Transverse colon (tissue), 3 donors: Measurements from ENCODE around the gene HERC4.

Experiments
- EP300 ChIP-seq: sonication (generic); formaldehyde crosslinking; IDR thresholded peaks from one replicate; pipeline ENCODE4 v1.6.1; 2017; ENCODE audit warnings: antibody characterized with exemption, low read depth
- POLR2A ChIP-seq: fragments of 450-650 bp; IDR thresholded peaks from one replicate; pipeline ENCODE4 v1.6.1; 2016; ENCODE audit warnings: antibody characterized with exemption, mild to moderate bottlenecking, moderate library complexity
- TF ChIP-seq, protein P1 (sequence below), 5 experiments: fragments of 200-600 bp in 3 of 5; fragments of 450-650 bp in 2 of 5; sonication (generic) in 3 of 5; IDR thresholded peaks; 1 replicate in 2 of 5; 2 replicates in 3 of 5; pipeline ENCODE4 v1.5.1; 2016 to 2017; ENCODE audit warnings: antibody characterized with exemption in 5 of 5, inconsistent platforms in 3 of 5, mild to moderate bottlenecking in 2 of 5, moderate library complexity in 1 of 5

GRCh38 chr10:67955614-67956013 is 119.5 kb downstream of the HERC4 start:
- TF ChIP-seq, protein P1, sequence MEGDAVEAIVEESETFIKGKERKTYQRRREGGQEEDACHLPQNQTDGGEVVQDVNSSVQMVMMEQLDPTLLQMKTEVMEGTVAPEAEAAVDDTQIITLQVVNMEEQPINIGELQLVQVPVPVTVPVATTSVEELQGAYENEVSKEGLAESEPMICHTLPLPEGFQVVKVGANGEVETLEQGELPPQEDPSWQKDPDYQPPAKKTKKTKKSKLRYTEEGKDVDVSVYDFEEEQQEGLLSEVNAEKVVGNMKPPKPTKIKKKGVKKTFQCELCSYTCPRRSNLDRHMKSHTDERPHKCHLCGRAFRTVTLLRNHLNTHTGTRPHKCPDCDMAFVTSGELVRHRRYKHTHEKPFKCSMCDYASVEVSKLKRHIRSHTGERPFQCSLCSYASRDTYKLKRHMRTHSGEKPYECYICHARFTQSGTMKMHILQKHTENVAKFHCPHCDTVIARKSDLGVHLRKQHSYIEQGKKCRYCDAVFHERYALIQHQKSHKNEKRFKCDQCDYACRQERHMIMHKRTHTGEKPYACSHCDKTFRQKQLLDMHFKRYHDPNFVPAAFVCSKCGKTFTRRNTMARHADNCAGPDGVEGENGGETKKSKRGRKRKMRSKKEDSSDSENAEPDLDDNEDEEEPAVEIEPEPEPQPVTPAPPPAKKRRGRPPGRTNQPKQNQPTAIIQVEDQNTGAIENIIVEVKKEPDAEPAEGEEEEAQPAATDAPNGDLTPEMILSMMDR (IDR thresholded peaks at IDR 0.05): no peak
- no peak for TF ChIP-seq POLR2A
- TF ChIP-seq EP300: no peak
